ENCODE data around the gene PHF21A. TPM values are rescaled to one million over a fixed set of nuclear protein-coding genes. Genes with fewer than 3 reads are reported as not detected.

Gene PHF21A
- total RNA-seq, 2 experiments from 2014 or later = 59.5 to 66.2 TPM

GRCh38 chr11:46107408-46107718 is 13.9 kb downstream of the PHF21A start:
- ChIA-PET POLR2A (no interaction called here), CTCF (no interaction called here)
- no peaks in the 10 kb centered on the region for H3K36me3 Mint-ChIP-seq (ENCODE audit: low read depth)
- ATAC-seq (ENCODE audit: poor library complexity) (no peak), DNase-seq (no peak)
- no peak overlapping the region for H3K27ac Mint-ChIP-seq
- peaks cover 42% of the 10 kb centered on the region for H3K4me1 Mint-ChIP-seq (ENCODE audit: low read depth)
- H3K27me3 Mint-ChIP-seq = no peaks in the 10 kb centered on the region
- no peaks in the 10 kb centered on the region for H3K36me3 ChIP-seq (ENCODE audit: insufficient read depth, low read length)
- no peaks in the 10 kb centered on the region for H3K27me3 ChIP-seq (ENCODE audit: control insufficient read depth in 1 of 2, insufficient read depth in 2 of 2, low read length in 2 of 2)
- H3K9me3 ChIP-seq (ENCODE audit: control insufficient read depth in 1 of 2, insufficient read depth in 1 of 2, low read length in 2 of 2) = no peaks in the 10 kb centered on the region
- H3K4me3 ChIP-seq (ENCODE audit: low read length) = no peak overlapping the region
- intact Hi-C loops (cut with DNase I, micrococcal nuclease) = no loop called here
- H3K4me3 Mint-ChIP-seq = no peak overlapping the region
- no peak overlapping the region for H3K27ac ChIP-seq (ENCODE audit: low read depth in 1 of 2, low read length in 2 of 2)
- H3K9me3 Mint-ChIP-seq = no peaks in the 10 kb centered on the region
- TF ChIP-seq CTCF (IDR thresholded peaks at IDR 0.05) = no peak
- no peaks in the 10 kb centered on the region for H3K4me1 ChIP-seq (ENCODE audit: insufficient read depth, low read length)

GRCh38 chr11:46106530-46107407 is 14.5 kb downstream of the PHF21A start:
- Mint-ChIP-seq H3K36me3 (ENCODE audit: low read depth) (no peaks in the 10 kb centered on the region), H3K4me1 (ENCODE audit: low read depth) (peaks cover 42% of the 10 kb centered on the region), H3K9me3 (no peaks in the 10 kb centered on the region), H3K27ac (no peak overlapping the region), H3K4me3 (no peak overlapping the region), H3K27me3 (no peaks in the 10 kb centered on the region)
- ChIA-PET CTCF (interaction anchor here (1.8 kb wide), 1 partner anchor 10 kb away, joined by 11 read pairs; no protein-coding TSS in a partner anchor), POLR2A (no interaction called here)
- Histone ChIP-seq H3K9me3 (ENCODE audit: control insufficient read depth in 1 of 2, insufficient read depth in 1 of 2, low read length in 2 of 2) (no peaks in the 10 kb centered on the region), H3K4me1 (ENCODE audit: insufficient read depth, low read length) (no peaks in the 10 kb centered on the region), H3K36me3 (ENCODE audit: insufficient read depth, low read length) (no peaks in the 10 kb centered on the region), H3K4me3 (ENCODE audit: low read length) (no peak overlapping the region), H3K27ac (ENCODE audit: low read depth in 1 of 2, low read length in 2 of 2) (no peak overlapping the region), H3K27me3 (ENCODE audit: control insufficient read depth in 1 of 2, insufficient read depth in 2 of 2, low read length in 2 of 2) (no peaks in the 10 kb centered on the region)
- intact Hi-C loops (cut with DNase I, micrococcal nuclease) = no loop called here
- ATAC-seq (ENCODE audit: poor library complexity) (no peak), DNase-seq (no peak)
- TF ChIP-seq CTCF (IDR thresholded peaks at IDR 0.05) = no peak

GRCh38 chr11:46105926-46106325 is 15.3 kb downstream of the PHF21A start:
- intact Hi-C loops (cut with DNase I, micrococcal nuclease) = no loop called here
- Mint-ChIP-seq H3K36me3 (ENCODE audit: low read depth) (no peaks in the 10 kb centered on the region), H3K4me3 (no peak overlapping the region), H3K9me3 (no peaks in the 10 kb centered on the region), H3K27ac (no peak overlapping the region), H3K27me3 (no peaks in the 10 kb centered on the region), H3K4me1 (ENCODE audit: low read depth) (peaks cover 47% of the 10 kb centered on the region)
- H3K27me3 ChIP-seq (ENCODE audit: control insufficient read depth in 1 of 2, insufficient read depth in 2 of 2, low read length in 2 of 2) = no peaks in the 10 kb centered on the region
- no peak for DNase-seq
- no peak for TF ChIP-seq CTCF (IDR thresholded peaks at IDR 0.05)
- H3K36me3 ChIP-seq (ENCODE audit: insufficient read depth, low read length) = no peaks in the 10 kb centered on the region
- CTCF ChIA-PET = interaction anchor here (1.4 to 1.8 kb wide), 2 partner anchors 11 to 473 kb away, joined by 3 to 11 read pairs; no protein-coding TSS in a partner anchor
- ATAC-seq (ENCODE audit: poor library complexity) = no peak
- POLR2A ChIA-PET = no interaction called here
- H3K9me3 ChIP-seq (ENCODE audit: control insufficient read depth in 1 of 2, insufficient read depth in 1 of 2, low read length in 2 of 2) = no peaks in the 10 kb centered on the region
- no peak overlapping the region for H3K4me3 ChIP-seq (ENCODE audit: low read length)
- no peaks in the 10 kb centered on the region for H3K4me1 ChIP-seq (ENCODE audit: insufficient read depth, low read length)
- H3K27ac ChIP-seq (ENCODE audit: low read depth in 1 of 2, low read length in 2 of 2) = no peak overlapping the region

Measured in CD4-positive, alpha-beta T cell (primary cell).